NCI-H1417 treated with DMSO at 0.1 percent for 48 hours (cell line): ENCODE data around the gene CYP46A1.

Experiments used
- DNase-seq: peaks from one replicate; lab custom pipeline; 2025; lab: John Stamatoyannopoulos, UW

CYP46A1 gene

DNA sequence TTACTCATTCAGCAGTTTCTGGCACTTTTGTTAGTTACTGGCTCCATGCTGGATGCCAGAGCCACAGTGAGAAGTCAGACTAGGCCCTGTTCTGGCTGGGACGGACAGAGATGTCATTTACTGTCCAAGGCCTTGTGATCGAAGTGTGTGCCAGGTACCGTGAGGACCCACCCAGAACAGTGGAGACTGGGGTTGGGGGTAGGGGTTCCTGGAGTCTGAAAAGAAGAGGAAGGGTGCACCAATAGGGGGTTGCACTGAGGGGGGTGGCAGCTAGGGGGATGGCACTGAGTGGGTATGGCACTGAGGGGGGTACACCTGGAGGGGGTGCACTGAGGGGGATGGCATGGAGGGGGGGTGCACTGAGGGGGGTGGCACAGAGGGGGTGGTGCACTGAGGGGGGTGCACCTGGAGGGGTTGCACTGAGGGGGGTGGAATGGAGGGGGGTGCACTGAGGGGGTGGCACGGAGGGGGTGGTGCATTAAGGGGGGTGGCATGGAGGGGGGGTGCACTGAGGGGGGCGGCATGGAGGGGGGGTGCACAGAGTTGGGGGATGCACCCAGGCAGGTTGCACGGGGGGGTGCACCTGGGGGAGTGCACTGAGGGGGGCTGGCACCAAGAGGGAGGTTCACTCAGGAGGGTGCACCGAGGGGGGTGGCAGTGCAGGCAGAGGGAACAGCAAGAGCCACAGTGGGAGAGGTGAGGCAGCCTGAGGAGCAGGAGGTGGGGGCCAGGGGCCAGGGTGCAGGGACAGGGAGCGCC is 10.6 kb upstream of the CYP46A1 start:
- DNase-seq, result no peak

DNA sequence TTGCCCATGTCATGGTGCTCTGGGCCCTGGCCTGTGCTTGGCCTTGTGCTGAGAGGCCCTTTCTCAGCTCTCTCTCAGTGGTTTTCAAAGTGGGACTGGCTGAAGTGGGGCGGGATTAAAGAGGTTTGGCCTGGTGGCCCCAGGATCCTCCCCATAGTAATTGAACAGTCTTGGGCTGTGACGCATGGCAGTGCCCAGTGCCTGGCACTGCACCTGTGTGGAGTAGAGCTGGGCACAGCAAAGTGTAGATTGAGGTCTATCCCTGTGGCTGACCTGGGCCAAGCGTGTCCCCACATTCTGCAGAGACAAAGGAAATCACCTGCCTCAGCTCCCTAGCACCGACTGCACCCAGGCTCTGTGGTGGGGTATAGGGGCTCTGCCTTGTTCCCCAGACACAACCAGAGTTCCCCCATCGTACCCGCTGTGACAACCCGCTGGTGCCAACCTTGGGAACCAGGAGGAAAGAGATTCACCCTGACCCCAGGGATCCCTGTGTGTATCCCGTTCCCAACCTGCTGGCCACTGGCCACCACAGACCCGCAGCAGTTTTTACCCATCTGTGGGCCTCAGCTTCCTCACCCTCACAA is 9.9 kb upstream of the CYP46A1 start:
- no peak for DNase-seq

GRCh38 chr14:99674776-99675381 is 9.2 kb upstream of the CYP46A1 start:
- no peak for DNase-seq

DNA sequence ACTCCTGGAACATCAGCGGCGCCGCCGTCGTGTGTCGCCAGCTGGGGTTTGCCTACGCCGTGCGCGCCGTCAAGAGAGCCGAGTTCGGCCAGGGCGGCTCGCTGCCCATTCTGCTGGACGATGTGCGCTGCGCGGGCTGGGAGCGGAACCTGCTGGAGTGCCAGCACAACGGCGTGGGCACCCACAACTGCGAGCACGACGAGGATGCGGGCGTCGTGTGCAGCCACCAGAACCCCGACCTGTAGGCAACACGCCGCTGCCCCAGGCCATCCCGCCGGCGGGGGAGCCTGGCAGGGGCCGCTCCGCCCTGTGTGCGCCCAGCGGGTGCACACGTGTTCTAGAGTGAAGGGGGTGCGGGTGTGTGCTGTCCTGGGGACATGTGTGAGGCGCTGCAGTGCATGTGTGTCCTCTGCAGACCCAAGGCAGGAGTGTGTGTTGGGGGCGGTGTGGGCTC is 8.7 kb upstream of the CYP46A1 start:
- no peak for DNase-seq

- DNase-seq, result no peak
These were observed 8.1 kb upstream of the CYP46A1 start for GRCh38 chr14:99675951-99676350.

GRCh38 chr14:99676657-99677056 is 7.4 kb upstream of the CYP46A1 start:
- DNase-seq, result no peak

GRCh38 chr14:99677231-99678140 is 6.6 kb upstream of the CYP46A1 start:
- no peak for DNase-seq

DNA sequence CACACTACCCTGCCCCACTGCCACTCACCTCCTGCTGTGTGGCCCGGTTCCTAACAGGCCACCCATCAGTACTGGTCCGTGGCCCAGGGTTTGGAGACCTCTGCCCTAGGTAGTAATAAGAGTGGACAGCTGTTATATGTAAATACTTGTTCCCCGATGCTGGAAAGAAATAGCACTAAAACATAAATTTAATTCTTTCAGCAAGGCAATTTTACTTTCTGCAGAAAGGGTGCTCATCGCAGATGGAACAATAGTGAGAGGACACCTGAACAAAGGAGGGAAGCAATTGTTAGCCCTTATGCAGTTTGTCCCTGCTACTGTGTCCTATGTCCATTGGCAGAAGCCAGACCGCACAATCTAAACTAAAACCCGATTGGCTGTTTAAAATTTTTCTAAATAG is 5.9 kb upstream of the CYP46A1 start:
- no peak for DNase-seq

GRCh38 chr14:99679111-99679510 is 5.0 kb upstream of the CYP46A1 start:
- no peak for DNase-seq

DNA sequence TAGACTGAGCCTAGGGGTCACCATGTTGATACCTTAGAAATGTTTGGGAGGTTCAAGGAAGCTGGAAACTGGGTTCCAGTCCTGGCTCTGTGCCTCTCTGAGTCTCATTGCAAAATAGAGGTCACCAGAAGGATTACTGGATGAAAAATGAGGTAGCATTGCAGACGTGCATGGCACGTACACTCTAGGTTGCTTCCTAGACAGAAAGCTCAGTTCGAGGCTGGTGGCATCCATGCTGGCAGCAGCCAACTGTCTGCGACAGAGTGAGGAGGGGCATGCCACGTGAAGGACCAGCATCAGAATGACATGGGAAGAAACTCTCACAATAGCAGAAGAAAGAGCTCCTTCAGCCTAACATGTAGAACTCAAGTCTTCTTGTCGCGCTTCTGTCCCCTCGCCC is 4.6 kb upstream of the CYP46A1 start:
- DNase-seq, result no peak

GRCh38 chr14:99679996-99680395 is 4.1 kb upstream of the CYP46A1 start:
- DNase-seq, result no peak

GRCh38 chr14:99681101-99681831 is 2.8 kb upstream of the CYP46A1 start:
- DNase-seq, result peak; percentile 45

DNA sequence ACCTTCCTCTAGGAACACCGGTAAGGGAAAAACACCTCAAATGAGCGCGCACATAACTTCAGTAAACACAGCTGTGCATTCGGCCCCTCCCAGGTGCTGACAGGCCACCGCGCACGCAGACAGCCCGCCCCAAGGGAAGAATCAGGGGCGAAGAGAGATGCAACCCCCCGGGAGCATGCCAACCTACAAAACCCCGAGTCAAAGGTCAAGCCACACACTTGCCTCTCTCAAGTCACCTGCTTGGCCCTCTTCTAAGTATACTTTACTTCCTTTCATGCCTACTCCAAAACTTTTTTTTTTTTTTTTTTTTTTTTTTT is 2.3 kb upstream of the CYP46A1 start:
- no peak for DNase-seq

GRCh38 chr14:99682809-99683618 is 1.1 kb upstream of the CYP46A1 start:
- DNase-seq, result no peak

GRCh38 chr14:99684410-99684934 is 374 bp downstream of the CYP46A1 start:
- DNase-seq, result no peak

- no peak for DNase-seq
These were observed 1.1 kb downstream of the CYP46A1 start for GRCh38 chr14:99685151-99685591.

GRCh38 chr14:99685596-99685995 is 1.5 kb downstream of the CYP46A1 start:
- no peak for DNase-seq

- no peak for DNase-seq
These were observed 2.6 kb downstream of the CYP46A1 start for GRCh38 chr14:99686557-99687283.

DNA sequence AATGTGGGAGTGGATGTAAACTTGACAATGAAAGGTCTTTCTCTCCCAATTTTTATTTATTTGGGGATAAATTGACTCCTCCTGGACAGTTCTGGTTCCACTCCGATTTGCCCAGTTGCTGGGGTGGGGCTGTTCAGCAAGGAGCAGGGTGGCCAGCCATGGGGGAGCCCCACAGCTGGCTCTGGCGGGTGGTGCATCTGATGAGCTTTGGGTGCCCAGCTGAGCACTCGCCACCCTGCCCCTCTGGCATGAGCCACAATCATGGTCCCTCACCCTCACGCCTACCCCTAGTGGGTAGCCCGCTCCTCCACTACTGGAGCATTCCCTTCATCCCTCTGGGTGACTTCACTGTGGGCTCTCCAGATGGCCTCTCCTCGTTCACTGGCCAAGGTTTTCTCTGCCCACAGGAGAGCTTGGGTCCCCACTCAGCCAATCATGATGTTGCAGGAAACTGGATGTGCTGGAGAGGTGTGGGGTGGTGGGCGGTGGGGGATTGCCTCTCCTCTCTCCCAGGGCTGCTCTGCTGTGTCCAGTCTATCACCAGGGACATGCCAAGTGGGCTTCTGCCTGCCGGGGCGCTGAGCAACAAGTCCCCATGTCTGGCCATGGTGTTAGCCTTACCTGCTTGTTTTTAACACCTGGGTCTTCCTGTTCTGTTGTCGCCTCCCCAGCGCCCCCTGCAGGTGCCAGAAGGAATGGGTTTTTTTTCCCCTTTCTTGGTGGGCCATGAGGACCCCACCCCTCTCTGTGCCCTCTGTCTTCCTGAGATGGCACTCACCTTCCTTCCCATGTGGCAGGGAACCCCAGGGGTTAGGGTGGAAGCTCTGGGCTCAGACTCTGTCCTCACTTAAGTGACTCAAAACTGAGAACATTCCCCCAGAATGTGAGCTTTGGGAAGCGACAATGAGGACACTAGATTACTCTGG is 3.4 kb downstream of the CYP46A1 start:
- DNase-seq, result no peak
